Peyer's patch (tissue), 4 donors: ENCODE results near the gene PPP1CC. TPM values are rescaled to one million over a fixed set of nuclear protein-coding genes. Genes with fewer than 3 reads are reported as not detected.
"Not testable (repeated sequence)": the region's sequence is repeated elsewhere in the genome, so short reads cannot be mapped to it uniquely, and the experiment has no call there.

Source experiments
- DNase-seq, 3 donors: peaks; one replicate each; pipeline ENCODE4 v3.0.0-alpha.2; 2017 to 2019
- H3K27ac ChIP-seq, 4 donors: fragments of 200-600 bp; sonication (generic); one replicate each; pipeline ENCODE4 v1.5.1; 2016 to 2019
- H3K27me3 ChIP-seq, 2 donors: fragments of 200-600 bp; sonication (generic); one replicate each; pipeline ENCODE4 v1.5.1; 2019
- H3K36me3 ChIP-seq, 3 donors: fragments of 200-600 bp; sonication (generic); one replicate each; pipeline ENCODE4 v1.5.1; 2016 to 2019
- H3K4me1 ChIP-seq, 4 donors: fragments of 200-600 bp; sonication (generic); one replicate each; pipeline ENCODE4 v1.5.1; 2016 to 2019
- H3K4me3 ChIP-seq, 4 donors: fragments of 200-600 bp; sonication (generic); 1 replicate in 3 of 4; 2 replicates in 1 of 4; pipeline ENCODE4 v1.5.1; 2016 to 2019; ENCODE audit warnings: mild to moderate bottlenecking in 1 of 4
- H3K9me3 ChIP-seq, 4 donors: fragments of 200-600 bp; sonication (generic); one replicate each; pipeline ENCODE4 v1.5.1; 2016 to 2019; ENCODE audit warnings: mild to moderate bottlenecking in 1 of 4
- CTCF ChIP-seq, 6 experiments: fragments of 450-650 bp in 4 of 6; fragments of 200-600 bp in 2 of 6; sonication (generic) in 1 of 6; IDR thresholded peaks; one replicate each; pipeline ENCODE4 v1.5.1; 2017 to 2019; ENCODE audit warnings: antibody characterized with exemption in 6 of 6, mild to moderate bottlenecking in 3 of 6, moderate library complexity in 1 of 6
- POLR2A ChIP-seq, 2 donors: fragments of 450-650 bp; IDR thresholded peaks; one replicate each; pipeline ENCODE4 v1.5.1; 2017; ENCODE audit warnings: antibody characterized with exemption in 2 of 2, mild to moderate bottlenecking in 2 of 2, moderate library complexity in 2 of 2
- total RNA-seq, 4 donors: library from RNA; depleted of rRNA; stranded (reverse); fragments of >200 nt; gene quantifications; one replicate each; pipeline ENCODE4 v1.1.0, GENCODE V29; 2016

PPP1CC gene
- total RNA-seq, 4 donors from 2014 or later: 174 to 361 (median 217) TPM

GRCh38 chr12:110739488-110739887, 3.2 kb downstream of the PPP1CC start:
- no peaks in the 10 kb centered on the region for H3K27me3 ChIP-seq
- H3K9me3 ChIP-seq: no peaks in the 10 kb centered on the region
- H3K4me1 ChIP-seq: peaks cover 0 to 63% (median 20%) of the 10 kb centered on the region in 4 donors
- DNase-seq: peak in 1 of 3 donors; percentile 27
- peak overlapping the region in 2 of 4 donors; percentile 79 to 94 for H3K4me3 ChIP-seq
- peaks cover 0 to 7% (median 0%) of the 10 kb centered on the region in 3 donors for H3K36me3 ChIP-seq
- no peak for TF ChIP-seq POLR2A (IDR thresholded peaks at IDR 0.05)
- TF ChIP-seq CTCF (IDR thresholded peaks at IDR 0.05): no peak
- peak overlapping the region in 2 of 4 donors; percentile 32 to 64 for H3K27ac ChIP-seq

- no peak overlapping the region for H3K4me3 ChIP-seq
- H3K27me3 ChIP-seq: no peaks in the 10 kb centered on the region
- DNase-seq: peak in 1 of 3 donors; percentile 38
- H3K4me1 ChIP-seq: peaks cover 3 to 69% (median 26%) of the 10 kb centered on the region in 4 donors
- TF ChIP-seq POLR2A (IDR thresholded peaks at IDR 0.05) (no peak), CTCF (IDR thresholded peaks at IDR 0.05) (no peak)
- peaks cover 0 to 7% (median 0%) of the 10 kb centered on the region in 3 donors for H3K36me3 ChIP-seq
- peak overlapping the region in 2 of 4 donors; percentile 3 to 11 for H3K27ac ChIP-seq
- no peaks in the 10 kb centered on the region for H3K9me3 ChIP-seq
These were observed 5.2 kb downstream of the PPP1CC start for GRCh38 chr12:110737532-110737931.

DNA sequence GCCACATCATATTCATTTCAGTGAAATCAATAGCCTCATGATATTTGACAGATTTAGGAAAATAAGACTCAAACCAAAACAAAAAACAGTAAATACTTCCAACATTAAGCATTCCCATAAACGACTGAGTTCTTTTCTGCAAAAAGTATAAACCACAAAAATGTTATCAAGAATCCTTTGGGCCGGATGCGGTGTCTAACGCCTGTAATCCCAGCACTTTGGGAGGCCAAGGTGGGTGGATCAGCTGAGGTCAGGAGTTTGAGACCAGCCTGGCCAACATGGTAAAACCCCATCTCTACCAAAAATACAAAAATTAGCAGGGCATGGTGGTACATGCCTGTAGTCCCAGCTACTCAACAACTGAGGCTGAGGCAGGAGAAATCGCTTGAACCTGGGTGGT, 5.7 kb downstream of the PPP1CC start:
- Histone ChIP-seq H3K36me3 (peaks cover 0 to 11% (median 0%) of the 10 kb centered on the region in 3 donors), H3K27ac (peak overlapping the region in 1 of 4 donors; percentile 3), H3K4me1 (peaks cover 3 to 74% (median 26%) of the 10 kb centered on the region in 4 donors)
- peak in 1 of 3 donors; percentile 44 for DNase-seq
- H3K27me3 ChIP-seq, H3K4me3 ChIP-seq, H3K9me3 ChIP-seq: not testable (repeated sequence)

- Histone ChIP-seq H3K36me3 (peaks cover 0 to 34% (median 3%) of the 10 kb centered on the region in 3 donors), H3K4me1 (peaks cover 3 to 56% (median 23%) of the 10 kb centered on the region in 4 donors), H3K27me3 (no peaks in the 10 kb centered on the region), H3K27ac (no peak overlapping the region), H3K9me3 (no peaks in the 10 kb centered on the region), H3K4me3 (no peak overlapping the region)
- peak in 1 of 3 donors; percentile 30 for DNase-seq
- TF ChIP-seq POLR2A (IDR thresholded peaks at IDR 0.05): no peak
- no peak for TF ChIP-seq CTCF (IDR thresholded peaks at IDR 0.05)
These were observed 8.8 kb downstream of the PPP1CC start for GRCh38 chr12:110733900-110734299.

- Histone ChIP-seq H3K4me3 (no peak overlapping the region), H3K36me3 (peaks cover 0 to 41% (median 3%) of the 10 kb centered on the region in 3 donors), H3K4me1 (peaks cover 2 to 49% (median 17%) of the 10 kb centered on the region in 4 donors), H3K27ac (no peak overlapping the region), H3K9me3 (no peaks in the 10 kb centered on the region), H3K27me3 (no peaks in the 10 kb centered on the region)
- no peak for TF ChIP-seq POLR2A (IDR thresholded peaks at IDR 0.05)
- TF ChIP-seq CTCF (IDR thresholded peaks at IDR 0.05): no peak
- DNase-seq: peak in 1 of 3 donors; percentile 39
These were observed 9.5 kb downstream of the PPP1CC start for GRCh38 chr12:110733089-110733715.

DNA sequence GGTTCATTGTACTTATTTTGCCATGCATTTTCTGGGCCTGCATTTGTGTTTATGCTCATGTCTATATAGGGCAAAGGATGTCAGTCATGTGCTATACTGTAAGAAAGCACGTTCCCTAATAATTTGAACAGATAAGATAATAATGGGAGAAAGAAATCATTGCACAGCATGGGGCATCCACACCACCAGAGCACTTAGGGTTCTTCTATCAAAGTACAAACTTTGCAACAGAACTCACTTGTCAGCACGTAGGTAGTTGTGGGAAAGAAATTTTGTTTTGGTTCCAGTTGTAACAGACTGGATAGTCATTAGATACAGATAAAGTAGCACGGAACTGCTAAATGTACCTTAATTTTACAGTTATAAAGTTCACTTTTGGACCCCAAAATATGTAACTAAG, 10.1 kb downstream of the PPP1CC start:
- H3K9me3 ChIP-seq: no peaks in the 10 kb centered on the region
- no peak overlapping the region for H3K4me3 ChIP-seq
- peaks cover 0 to 43% (median 14%) of the 10 kb centered on the region in 4 donors for H3K4me1 ChIP-seq
- H3K27me3 ChIP-seq: no peaks in the 10 kb centered on the region
- H3K27ac ChIP-seq: no peak overlapping the region
- peaks cover 0 to 42% (median 3%) of the 10 kb centered on the region in 3 donors for H3K36me3 ChIP-seq
- DNase-seq: no peak
- no peak for TF ChIP-seq POLR2A (IDR thresholded peaks at IDR 0.05)
- no peak for TF ChIP-seq CTCF (IDR thresholded peaks at IDR 0.05)
